Activated naive CD8-positive, alpha-beta T cell treated with anti-CD3 and anti-CD28 coated beads, Interleukin-2, amount 50 U/mL, for 24 hours (primary cell): ENCODE measurements around the gene PTBP2.
"Not testable (repeated sequence)": the region's sequence is repeated elsewhere in the genome, so short reads cannot be mapped to it uniquely, and the experiment has no call there.

Source experiments
- ATAC-seq: fragments of 150-1000 bp; cut with Tn5 transposase; one replicate; pipeline ENCODE4 v1.10.0; 2021
- DNase-seq: peaks from one replicate; pipeline ENCODE4 v3.0.0; 2021
- H3K27ac Mint-ChIP-seq: one replicate; pipeline ENCODE4 v1.8.0; 2021; ENCODE audit warnings: mild to moderate bottlenecking, mixed read lengths
- H3K27me3 Mint-ChIP-seq: one replicate; pipeline ENCODE4 v1.8.0; 2021; ENCODE audit warnings: mixed read lengths
- H3K36me3 Mint-ChIP-seq: one replicate; pipeline ENCODE4 v1.8.0; 2021; ENCODE audit warnings: low read depth, mixed read lengths
- H3K4me1 Mint-ChIP-seq: one replicate; pipeline ENCODE4 v1.8.0; 2021; ENCODE audit warnings: mixed read lengths
- H3K4me3 Mint-ChIP-seq: one replicate; pipeline ENCODE4 v1.8.0; 2021; ENCODE audit warnings: mild to moderate bottlenecking, moderate library complexity, mixed read lengths
- H3K9me3 Mint-ChIP-seq: one replicate; pipeline ENCODE4 v1.8.0; 2021; ENCODE audit warnings: mixed read lengths

The PTBP2 gene

GRCh38 chr1:96762586-96762985 is 41.0 kb downstream of the PTBP2 start:
- H3K4me3 Mint-ChIP-seq, H3K27me3 Mint-ChIP-seq, DNase-seq, H3K27ac Mint-ChIP-seq, ATAC-seq, H3K4me1 Mint-ChIP-seq: not testable (repeated sequence)
- Mint-ChIP-seq H3K36me3 (peaks cover 38% of the 10 kb centered on the region), H3K9me3 (peaks cover 22% of the 10 kb centered on the region)

GRCh38 chr1:96763514-96763913 is 41.9 kb downstream of the PTBP2 start:
- DNase-seq = no peak
- Mint-ChIP-seq H3K9me3 (peaks cover 22% of the 10 kb centered on the region), H3K27ac (no peak overlapping the region), H3K36me3 (peaks cover 35% of the 10 kb centered on the region), H3K4me1 (peaks cover 2% of the 10 kb centered on the region), H3K4me3 (no peak overlapping the region), H3K27me3 (no peaks in the 10 kb centered on the region)
- ATAC-seq = no peak

GRCh38 chr1:96764469-96764868 is 42.9 kb downstream of the PTBP2 start:
- Mint-ChIP-seq H3K27ac (no peak overlapping the region), H3K4me3 (no peak overlapping the region), H3K36me3 (peaks cover 33% of the 10 kb centered on the region), H3K9me3 (peaks cover 17% of the 10 kb centered on the region), H3K27me3 (no peaks in the 10 kb centered on the region), H3K4me1 (peaks cover 2% of the 10 kb centered on the region)
- ATAC-seq (no peak), DNase-seq (no peak)

GRCh38 chr1:96771847-96772246 is 50.3 kb downstream of the PTBP2 start:
- Mint-ChIP-seq H3K36me3 (peaks cover 30% of the 10 kb centered on the region), H3K27ac (no peak overlapping the region), H3K27me3 (no peaks in the 10 kb centered on the region), H3K9me3 (no peaks in the 10 kb centered on the region), H3K4me3 (no peak overlapping the region), H3K4me1 (no peaks in the 10 kb centered on the region)
- DNase-seq = no peak
- no peak for ATAC-seq

- no peak overlapping the region for H3K27ac Mint-ChIP-seq
- no peaks in the 10 kb centered on the region for H3K9me3 Mint-ChIP-seq
- DNase-seq (no peak), ATAC-seq (no peak)
- no peak overlapping the region for H3K4me3 Mint-ChIP-seq
- no peaks in the 10 kb centered on the region for H3K27me3 Mint-ChIP-seq
- H3K36me3 Mint-ChIP-seq = peaks cover 31% of the 10 kb centered on the region
- H3K4me1 Mint-ChIP-seq = no peaks in the 10 kb centered on the region
Observed at GRCh38 chr1:96772349-96772748, 50.8 kb downstream of the PTBP2 start.

- peaks cover 31% of the 10 kb centered on the region for H3K36me3 Mint-ChIP-seq
- H3K27me3 Mint-ChIP-seq = no peaks in the 10 kb centered on the region
- no peak overlapping the region for H3K27ac Mint-ChIP-seq
- no peaks in the 10 kb centered on the region for H3K9me3 Mint-ChIP-seq
- ATAC-seq = no peak
- H3K4me1 Mint-ChIP-seq = no peaks in the 10 kb centered on the region
- H3K4me3 Mint-ChIP-seq = no peak overlapping the region
- no peak for DNase-seq
Observed at GRCh38 chr1:96772972-96773371, 51.4 kb downstream of the PTBP2 start.

GRCh38 chr1:96782206-96782605 is 60.6 kb downstream of the PTBP2 start:
- H3K4me1 Mint-ChIP-seq = no peaks in the 10 kb centered on the region

GRCh38 chr1:96782856-96783255 is 61.3 kb downstream of the PTBP2 start:
- Mint-ChIP-seq H3K9me3 (no peaks in the 10 kb centered on the region), H3K4me1 (no peaks in the 10 kb centered on the region), H3K27ac (no peak overlapping the region), H3K27me3 (no peaks in the 10 kb centered on the region), H3K36me3 (peaks cover 49% of the 10 kb centered on the region), H3K4me3 (no peak overlapping the region)
- ATAC-seq (no peak), DNase-seq (no peak)

More at GRCh38 chr1:96782206-96782605, 60.6 kb downstream of the PTBP2 start:
- no peak for DNase-seq
- no peak overlapping the region for H3K27ac Mint-ChIP-seq
- no peaks in the 10 kb centered on the region for H3K9me3 Mint-ChIP-seq
- H3K36me3 Mint-ChIP-seq = peaks cover 50% of the 10 kb centered on the region
- no peak overlapping the region for H3K4me3 Mint-ChIP-seq
- no peak for ATAC-seq
- no peaks in the 10 kb centered on the region for H3K27me3 Mint-ChIP-seq

GRCh38 chr1:96790599-96790998 is 69.0 kb downstream of the PTBP2 start:
- Mint-ChIP-seq H3K27me3 (no peaks in the 10 kb centered on the region), H3K4me3 (no peak overlapping the region), H3K9me3 (no peaks in the 10 kb centered on the region), H3K4me1 (no peaks in the 10 kb centered on the region), H3K27ac (no peak overlapping the region), H3K36me3 (peaks cover 45% of the 10 kb centered on the region)
- no peak for DNase-seq
- no peak for ATAC-seq

- peaks cover 50% of the 10 kb centered on the region for H3K36me3 Mint-ChIP-seq
- H3K4me1 Mint-ChIP-seq = no peaks in the 10 kb centered on the region
- DNase-seq = no peak
- H3K27me3 Mint-ChIP-seq = no peaks in the 10 kb centered on the region
- no peaks in the 10 kb centered on the region for H3K9me3 Mint-ChIP-seq
- no peak overlapping the region for H3K27ac Mint-ChIP-seq
- H3K4me3 Mint-ChIP-seq = no peak overlapping the region
- ATAC-seq = no peak
Observed at GRCh38 chr1:96792220-96792619, 70.6 kb downstream of the PTBP2 start.

GRCh38 chr1:96801696-96802095 is 80.1 kb downstream of the PTBP2 start:
- not testable (repeated sequence) for H3K27me3 Mint-ChIP-seq, H3K27ac Mint-ChIP-seq, DNase-seq, ATAC-seq, H3K4me1 Mint-ChIP-seq, H3K9me3 Mint-ChIP-seq, H3K4me3 Mint-ChIP-seq
- peaks cover 50% of the 10 kb centered on the region for H3K36me3 Mint-ChIP-seq

- H3K36me3 Mint-ChIP-seq = peaks cover 50% of the 10 kb centered on the region
- DNase-seq = no peak
Observed at GRCh38 chr1:96804648-96805047, 83.1 kb downstream of the PTBP2 start.

GRCh38 chr1:96808191-96808590 is 86.6 kb downstream of the PTBP2 start:
- DNase-seq (no peak), ATAC-seq (no peak)
- H3K4me3 Mint-ChIP-seq = no peak overlapping the region
- no peak overlapping the region for H3K27ac Mint-ChIP-seq
- peaks cover 60% of the 10 kb centered on the region for H3K36me3 Mint-ChIP-seq
- H3K27me3 Mint-ChIP-seq = no peaks in the 10 kb centered on the region
- no peaks in the 10 kb centered on the region for H3K9me3 Mint-ChIP-seq
- peaks cover 7% of the 10 kb centered on the region for H3K4me1 Mint-ChIP-seq

More at GRCh38 chr1:96804648-96805047, 83.1 kb downstream of the PTBP2 start:
- ATAC-seq = no peak
- Mint-ChIP-seq H3K27ac (no peak overlapping the region), H3K4me1 (peaks cover 9% of the 10 kb centered on the region), H3K27me3 (no peaks in the 10 kb centered on the region), H3K4me3 (no peak overlapping the region), H3K9me3 (no peaks in the 10 kb centered on the region)

GRCh38 chr1:96815914-96816313 is 94.3 kb downstream of the PTBP2 start:
- ATAC-seq (no peak), DNase-seq (no peak)
- no peak overlapping the region for H3K4me3 Mint-ChIP-seq
- H3K36me3 Mint-ChIP-seq = peaks cover 34% of the 10 kb centered on the region
- no peak overlapping the region for H3K27ac Mint-ChIP-seq
- H3K9me3 Mint-ChIP-seq = no peaks in the 10 kb centered on the region
- H3K27me3 Mint-ChIP-seq = no peaks in the 10 kb centered on the region
- no peaks in the 10 kb centered on the region for H3K4me1 Mint-ChIP-seq

- Mint-ChIP-seq H3K27me3 (no peaks in the 10 kb centered on the region), H3K36me3 (peaks cover 8% of the 10 kb centered on the region), H3K9me3 (no peaks in the 10 kb centered on the region), H3K4me3 (no peak overlapping the region), H3K27ac (no peak overlapping the region), H3K4me1 (no peaks in the 10 kb centered on the region)
- ATAC-seq (no peak), DNase-seq (no peak)
Observed at GRCh38 chr1:96820107-96820506, 98.5 kb downstream of the PTBP2 start.

- H3K27ac Mint-ChIP-seq = no peak overlapping the region
Observed at GRCh38 chr1:96820671-96821070, 99.1 kb downstream of the PTBP2 start.

More at GRCh38 chr1:96820671-96821070, 99.1 kb downstream of the PTBP2 start:
- Mint-ChIP-seq H3K9me3 (no peaks in the 10 kb centered on the region), H3K4me1 (no peaks in the 10 kb centered on the region), H3K27me3 (no peaks in the 10 kb centered on the region), H3K4me3 (no peak overlapping the region), H3K36me3 (peaks cover 6% of the 10 kb centered on the region)
- ATAC-seq (no peak), DNase-seq (no peak)
